Hepatocyte (in vitro differentiated cells): ENCODE results near the gene TMEM17. TPM values are rescaled to one million over a fixed set of nuclear protein-coding genes. Genes with fewer than 3 reads are reported as not detected.

ENCODE experiments used
- DNase-seq: peaks from one replicate; pipeline ENCODE4 v3.0.0-alpha.2; 2016; ENCODE audit warnings: low spot score
- H2AFZ ChIP-seq: fragments of 200-600 bp; sonication (generic); 2 replicates; pipeline ENCODE4 v1.6.0; 2016; ENCODE audit warnings: antibody characterized with exemption, mild to moderate bottlenecking
- H3K27ac ChIP-seq: fragments of 200-600 bp; sonication (generic); 2 replicates; pipeline ENCODE4 v1.5.1; 2016; ENCODE audit warnings: mild to moderate bottlenecking
- H3K27me3 ChIP-seq: fragments of 200-600 bp; sonication (generic); 2 replicates; pipeline ENCODE4 v1.6.1; 2016
- H3K36me3 ChIP-seq: fragments of 200-600 bp; sonication (generic); replicated peaks from 2 replicates; pipeline ENCODE4 v1.5.1; 2016; ENCODE audit warnings: low read depth; ENCODE audit not compliant: insufficient read depth
- H3K4me1 ChIP-seq: fragments of 200-600 bp; sonication (generic); 2 replicates; pipeline ENCODE4 v1.5.1; 2016; ENCODE audit warnings: mild to moderate bottlenecking, moderate library complexity; ENCODE audit not compliant: insufficient read depth
- H3K4me2 ChIP-seq: fragments of 200-600 bp; sonication (generic); 2 replicates; pipeline ENCODE4 v1.6.0; 2016
- H3K4me3 ChIP-seq: fragments of 200-600 bp; sonication (generic); 2 replicates; pipeline ENCODE4 v1.5.1; 2016; ENCODE audit warnings: mild to moderate bottlenecking
- H3K79me2 ChIP-seq: fragments of 200-600 bp; sonication (generic); 2 replicates; pipeline ENCODE4 v1.6.0; 2017; ENCODE audit warnings: mild to moderate bottlenecking
- H3K9me2 ChIP-seq: fragments of 200-600 bp; sonication (generic); replicated peaks from 2 replicates; pipeline ENCODE4 v1.6.0; 2017; ENCODE audit warnings: mild to moderate bottlenecking; ENCODE audit not compliant: insufficient read depth
- H3K9me3 ChIP-seq: fragments of 200-600 bp; sonication (generic); 2 replicates; pipeline ENCODE4 v1.5.1; 2016; ENCODE audit warnings: low read depth, mild to moderate bottlenecking
- H4K20me1 ChIP-seq: fragments of 200-600 bp; sonication (generic); 2 replicates; pipeline ENCODE4 v1.6.0; 2016; ENCODE audit warnings: mild to moderate bottlenecking; ENCODE audit not compliant: insufficient read depth, poor library complexity, severe bottlenecking
- CTCF ChIP-seq: fragments of 200-600 bp; sonication (generic); IDR thresholded peaks from 2 replicates; pipeline ENCODE4 v1.5.1; 2016; ENCODE audit warnings: antibody characterized with exemption, mild to moderate bottlenecking; ENCODE audit not compliant: poor library complexity
- EZH2 ChIP-seq: fragments of 200-600 bp; sonication (generic); IDR thresholded peaks from 2 replicates; pipeline ENCODE4 v1.6.1; 2016; ENCODE audit warnings: antibody characterized with exemption, mild to moderate bottlenecking, borderline replicate concordance
- EZH2phosphoT487 ChIP-seq: fragments of 200-600 bp; sonication (generic); IDR thresholded peaks from one replicate; pipeline ENCODE4 v1.6.1; 2018; ENCODE audit warnings: antibody characterized with exemption, mild to moderate bottlenecking, low read depth, moderate library complexity; ENCODE audit not compliant: unreplicated experiment, severe bottlenecking
- WGBS: methylation state at CpG from one replicate; pipeline ENCODE4 v1.1.6; 2016; ENCODE audit warnings: low lambda C conversion rate; ENCODE audit errors: missing lambda C conversion rate; 5-methylcytosine and 5-hydroxymethylcytosine counted together
- polyA plus RNA-seq: library from polyadenylated mRNA; unstranded; fragments of >200 nt; fragmentation: Nextera tagmentation; extraction: Ambion mirVana; gene quantifications from 2 replicates; pipeline ENCODE4 v1.2.1, GENCODE V29; 2016
- total RNA-seq: library from RNA; depleted of rRNA; stranded (reverse); fragments of >200 nt; gene quantifications from 2 replicates; pipeline ENCODE4 v1.2.3, GENCODE V29; 2014

The TMEM17 gene
- total and polyA plus RNA-seq, 2 experiments from 2014 or later: 3.6 TPM

- no peaks in the 10 kb centered on the region for H3K36me3 ChIP-seq
- no peaks in the 10 kb centered on the region for H4K20me1 ChIP-seq
- no peak for DNase-seq
- 44% methylated on average over 5 of the region's 5 CpGs for WGBS
- no peaks in the 10 kb centered on the region for H3K9me3 ChIP-seq
- TF ChIP-seq CTCF (no peak), EZH2phosphoT487 (no peak)
- peaks cover 14% of the 10 kb centered on the region for H3K4me1 ChIP-seq
- peak overlapping the region; percentile 50 for H3K27ac ChIP-seq
- H2AFZ ChIP-seq: no peak overlapping the region
- no peaks in the 10 kb centered on the region for H3K27me3 ChIP-seq
- H3K4me3 ChIP-seq: no peak overlapping the region
- H3K4me2 ChIP-seq: peak overlapping the region; percentile 52
- no peaks in the 10 kb centered on the region for H3K79me2 ChIP-seq
- peaks cover 4% of the 10 kb centered on the region for H3K9me2 ChIP-seq
These were observed 20.1 kb downstream of the TMEM17 start for GRCh38 chr2:62485761-62486438.

GRCh38 chr2:62482558-62483352, 23.2 kb downstream of the TMEM17 start:
- no peaks in the 10 kb centered on the region for H3K9me2 ChIP-seq
- TF ChIP-seq CTCF (no peak), EZH2phosphoT487 (no peak), EZH2 (no peak)
- no peak for DNase-seq
- H4K20me1 ChIP-seq: no peaks in the 10 kb centered on the region
- H3K27me3 ChIP-seq: no peaks in the 10 kb centered on the region
- no peak overlapping the region for H3K4me2 ChIP-seq
- H3K9me3 ChIP-seq: no peaks in the 10 kb centered on the region
- no peaks in the 10 kb centered on the region for H3K36me3 ChIP-seq
- H3K4me3 ChIP-seq: no peak overlapping the region
- H2AFZ ChIP-seq: no peak overlapping the region
- peaks cover 14% of the 10 kb centered on the region for H3K4me1 ChIP-seq
- no peak overlapping the region for H3K27ac ChIP-seq
- WGBS: 95% methylated on average over 6 of the region's 6 CpGs
- H3K79me2 ChIP-seq: no peaks in the 10 kb centered on the region

DNA sequence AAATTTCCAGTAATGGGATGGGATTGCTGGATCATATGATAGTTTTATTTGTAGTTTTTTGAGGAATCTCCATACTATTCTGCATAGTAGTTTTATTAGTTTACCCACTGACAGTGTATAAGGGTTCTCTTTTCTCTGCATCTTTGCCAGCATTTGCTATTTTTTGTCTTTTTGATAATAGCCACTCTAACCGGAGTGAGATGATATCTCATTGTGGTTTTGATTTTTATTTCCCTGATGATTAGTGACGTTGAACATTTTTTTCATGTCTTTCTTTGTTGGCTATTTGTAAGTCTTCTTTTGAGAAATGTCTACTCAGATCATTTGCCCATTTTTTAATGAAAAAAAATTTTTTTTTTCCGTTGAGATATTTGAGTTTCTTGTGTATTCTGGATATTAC, 26.1 kb downstream of the TMEM17 start:
- DNase-seq: no peak
- no peak overlapping the region for H2AFZ ChIP-seq
- peaks cover 13% of the 10 kb centered on the region for H3K4me1 ChIP-seq
- WGBS: 92% methylated on average over 3 of the region's 3 CpGs
- TF ChIP-seq EZH2phosphoT487: no peak
- TF ChIP-seq EZH2: no peak
- no peak for TF ChIP-seq CTCF
- no peaks in the 10 kb centered on the region for H3K9me3 ChIP-seq
- H3K4me2 ChIP-seq: no peak overlapping the region
- H3K36me3 ChIP-seq: no peaks in the 10 kb centered on the region
- no peaks in the 10 kb centered on the region for H4K20me1 ChIP-seq
- no peaks in the 10 kb centered on the region for H3K9me2 ChIP-seq
- H3K27me3 ChIP-seq: no peaks in the 10 kb centered on the region
- H3K79me2 ChIP-seq: no peaks in the 10 kb centered on the region
- no peak overlapping the region for H3K4me3 ChIP-seq
- H3K27ac ChIP-seq: no peak overlapping the region
